ENCODE results near the gene CDC6. TPM values are rescaled to one million over a fixed set of nuclear protein-coding genes. Genes with fewer than 3 reads are reported as not detected.

Gene CDC6
- total and polyA plus RNA-seq, 2 donors (not counting 3 experiments of a cell fraction or from before 2014, with no cell fraction given), result 15.5 to 55.2 TPM

GRCh38 chr17:40347319-40348135, 59.8 kb downstream of the CDC6 start:
- peak overlapping the region; percentile 37 for H3K4me2 ChIP-seq (ENCODE audit: insufficient read depth, low read length)
- peaks cover 73% of the 10 kb centered on the region for H3K79me2 ChIP-seq (ENCODE audit: control insufficient read depth, insufficient read depth, low read length)
- DNase-seq (ENCODE audit: low read depth, low spot score) (peak; percentile 32), FAIRE-seq (peak; percentile 88)
- dilution Hi-C loops (cut with MboI; ENCODE audit: extremely low pct_ligation_motif_present, low sequenced_read_pairs) (no loop called here), intact Hi-C loops (cut with micrococcal nuclease) (loop anchor here (5.0 kb wide), 1 partner anchor 130 kb away; the partner anchor contains the start of gene WIPF2)
- H3K36me3 ChIP-seq (ENCODE audit: control insufficient read depth in 2 of 2, extremely low read depth in 1 of 2, insufficient read depth in 2 of 2, low read length in 2 of 2), result peaks cover 2 to 30% of the 10 kb centered on the region in 2 experiments
- no peaks in the 10 kb centered on the region for H3K9me3 ChIP-seq (replicated peaks; ENCODE audit: control insufficient read depth, insufficient read depth, low read length)
- no TSS peak for BruUV-seq (replicated peaks)
- no peaks in the 10 kb centered on the region for H4K20me1 ChIP-seq (replicated peaks; ENCODE audit: control insufficient read depth, extremely low read depth, insufficient read depth, low read length)
- H3K27me3 ChIP-seq (ENCODE audit: control insufficient read depth in 2 of 2, insufficient read depth in 2 of 2, low read length in 2 of 2), result no peaks in the 10 kb centered on the region
- no peak overlapping the region for H3K4me3 ChIP-seq (replicated peaks in 1 of 3; ENCODE audit: insufficient read depth in 1 of 3, low read depth in 1 of 3, low read length in 3 of 3)
- no peaks in the 10 kb centered on the region for H3K9me1 ChIP-seq (replicated peaks; ENCODE audit: control insufficient read depth, extremely low read depth, insufficient read depth, low read length)
- ChIA-PET CTCF (interaction anchor here (1.1 to 18.3 kb wide), 7 partner anchors 14 to 188 kb away, joined by 3 to 530 read pairs (median 3); partner anchors contain the start of genes RARA, TOP2A and WIPF2), POLR2A (no interaction called here)
- H3K9ac ChIP-seq (replicated peaks; ENCODE audit: extremely low read depth, insufficient read depth, low read length), result peak overlapping the region; percentile 0
- peaks cover 69% of the 10 kb centered on the region for H3K4me1 ChIP-seq (ENCODE audit: control insufficient read depth, extremely low read depth, insufficient read depth, low read length)
- TF ChIP-seq POLR2AphosphoS5 (IDR thresholded peaks at IDR 0.05; ENCODE audit: insufficient read depth, low read depth, low read length), result peak; percentile 10
- TF ChIP-seq JUN (IDR thresholded peaks at IDR 0.05; ENCODE audit: borderline replicate concordance, insufficient read depth, insufficient read length, low read depth), result no peak
- TF ChIP-seq MYC (IDR thresholded peaks at IDR 0.05; ENCODE audit: low read depth, low read length), result no peak
- peak; percentile 45 for TF ChIP-seq POLR2A (IDR thresholded peaks at IDR 0.05; ENCODE audit: low read depth, low read length)
- peak overlapping the region; percentile 63 for H3K27ac ChIP-seq (ENCODE audit: insufficient read depth, low read depth, low read length)
- no peak overlapping the region for H2AFZ ChIP-seq (ENCODE audit: low read depth, low read length)

- ChIA-PET CTCF (interaction anchor here (0.9 to 18.3 kb wide), 7 partner anchors 13 to 185 kb away, joined by 3 to 530 read pairs (median 3); partner anchors contain the start of genes RARA, TOP2A and WIPF2), POLR2A (no interaction called here)
- H3K9ac ChIP-seq (replicated peaks; ENCODE audit: extremely low read depth, insufficient read depth, low read length), result no peak overlapping the region
- no peaks in the 10 kb centered on the region for H4K20me1 ChIP-seq (replicated peaks; ENCODE audit: control insufficient read depth, extremely low read depth, insufficient read depth, low read length)
- H3K4me2 ChIP-seq (ENCODE audit: insufficient read depth, low read length), result peak overlapping the region; percentile 37
- DNase-seq (ENCODE audit: low read depth, low spot score), result no peak
- H2AFZ ChIP-seq (ENCODE audit: low read depth, low read length), result no peak overlapping the region
- peaks cover 65% of the 10 kb centered on the region for H3K4me1 ChIP-seq (ENCODE audit: control insufficient read depth, extremely low read depth, insufficient read depth, low read length)
- no peak overlapping the region for H3K4me3 ChIP-seq (replicated peaks in 1 of 3; ENCODE audit: insufficient read depth in 1 of 3, low read depth in 1 of 3, low read length in 3 of 3)
- peaks cover 3 to 34% of the 10 kb centered on the region in 2 experiments for H3K36me3 ChIP-seq (ENCODE audit: control insufficient read depth in 2 of 2, extremely low read depth in 1 of 2, insufficient read depth in 2 of 2, low read length in 2 of 2)
- intact Hi-C loops (cut with micrococcal nuclease) (loop anchor here (5.0 kb wide), 1 partner anchor 131 kb away; the partner anchor contains the start of gene WIPF2), dilution Hi-C loops (cut with MboI; ENCODE audit: extremely low pct_ligation_motif_present, low sequenced_read_pairs) (no loop called here)
- H3K79me2 ChIP-seq (ENCODE audit: control insufficient read depth, insufficient read depth, low read length), result peaks cover 67% of the 10 kb centered on the region
- H3K9me1 ChIP-seq (replicated peaks; ENCODE audit: control insufficient read depth, extremely low read depth, insufficient read depth, low read length), result no peaks in the 10 kb centered on the region
- no TSS peak for BruUV-seq (replicated peaks)
- no peaks in the 10 kb centered on the region for H3K9me3 ChIP-seq (replicated peaks; ENCODE audit: control insufficient read depth, insufficient read depth, low read length)
- H3K27me3 ChIP-seq (ENCODE audit: control insufficient read depth in 2 of 2, insufficient read depth in 2 of 2, low read length in 2 of 2), result no peaks in the 10 kb centered on the region
- no peak for FAIRE-seq
- H3K27ac ChIP-seq (ENCODE audit: insufficient read depth, low read depth, low read length), result peak overlapping the region; percentile 41
- TF ChIP-seq POLR2AphosphoS5 (IDR thresholded peaks at IDR 0.05; ENCODE audit: insufficient read depth, low read depth, low read length) (no peak), MYC (IDR thresholded peaks at IDR 0.05; ENCODE audit: low read depth, low read length) (no peak), GATA2 (IDR thresholded peaks at IDR 0.05; ENCODE audit: insufficient read depth, insufficient read length, low read depth, low read length) (no peak), JUN (IDR thresholded peaks at IDR 0.05; ENCODE audit: borderline replicate concordance, insufficient read depth, insufficient read length, low read depth) (no peak)
Observed at GRCh38 chr17:40348136-40348504, 60.4 kb downstream of the CDC6 start.

All from endothelial cell of umbilical vein (primary cell).